Measurements from ENCODE around the gene SINHCAF.

- TF ChIP-seq, protein P1, sequence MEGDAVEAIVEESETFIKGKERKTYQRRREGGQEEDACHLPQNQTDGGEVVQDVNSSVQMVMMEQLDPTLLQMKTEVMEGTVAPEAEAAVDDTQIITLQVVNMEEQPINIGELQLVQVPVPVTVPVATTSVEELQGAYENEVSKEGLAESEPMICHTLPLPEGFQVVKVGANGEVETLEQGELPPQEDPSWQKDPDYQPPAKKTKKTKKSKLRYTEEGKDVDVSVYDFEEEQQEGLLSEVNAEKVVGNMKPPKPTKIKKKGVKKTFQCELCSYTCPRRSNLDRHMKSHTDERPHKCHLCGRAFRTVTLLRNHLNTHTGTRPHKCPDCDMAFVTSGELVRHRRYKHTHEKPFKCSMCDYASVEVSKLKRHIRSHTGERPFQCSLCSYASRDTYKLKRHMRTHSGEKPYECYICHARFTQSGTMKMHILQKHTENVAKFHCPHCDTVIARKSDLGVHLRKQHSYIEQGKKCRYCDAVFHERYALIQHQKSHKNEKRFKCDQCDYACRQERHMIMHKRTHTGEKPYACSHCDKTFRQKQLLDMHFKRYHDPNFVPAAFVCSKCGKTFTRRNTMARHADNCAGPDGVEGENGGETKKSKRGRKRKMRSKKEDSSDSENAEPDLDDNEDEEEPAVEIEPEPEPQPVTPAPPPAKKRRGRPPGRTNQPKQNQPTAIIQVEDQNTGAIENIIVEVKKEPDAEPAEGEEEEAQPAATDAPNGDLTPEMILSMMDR (conservative IDR thresholded peaks at IDR 0.05; ENCODE audit: low read depth in 2 of 2) = no peak
- TF ChIP-seq, protein P2, sequence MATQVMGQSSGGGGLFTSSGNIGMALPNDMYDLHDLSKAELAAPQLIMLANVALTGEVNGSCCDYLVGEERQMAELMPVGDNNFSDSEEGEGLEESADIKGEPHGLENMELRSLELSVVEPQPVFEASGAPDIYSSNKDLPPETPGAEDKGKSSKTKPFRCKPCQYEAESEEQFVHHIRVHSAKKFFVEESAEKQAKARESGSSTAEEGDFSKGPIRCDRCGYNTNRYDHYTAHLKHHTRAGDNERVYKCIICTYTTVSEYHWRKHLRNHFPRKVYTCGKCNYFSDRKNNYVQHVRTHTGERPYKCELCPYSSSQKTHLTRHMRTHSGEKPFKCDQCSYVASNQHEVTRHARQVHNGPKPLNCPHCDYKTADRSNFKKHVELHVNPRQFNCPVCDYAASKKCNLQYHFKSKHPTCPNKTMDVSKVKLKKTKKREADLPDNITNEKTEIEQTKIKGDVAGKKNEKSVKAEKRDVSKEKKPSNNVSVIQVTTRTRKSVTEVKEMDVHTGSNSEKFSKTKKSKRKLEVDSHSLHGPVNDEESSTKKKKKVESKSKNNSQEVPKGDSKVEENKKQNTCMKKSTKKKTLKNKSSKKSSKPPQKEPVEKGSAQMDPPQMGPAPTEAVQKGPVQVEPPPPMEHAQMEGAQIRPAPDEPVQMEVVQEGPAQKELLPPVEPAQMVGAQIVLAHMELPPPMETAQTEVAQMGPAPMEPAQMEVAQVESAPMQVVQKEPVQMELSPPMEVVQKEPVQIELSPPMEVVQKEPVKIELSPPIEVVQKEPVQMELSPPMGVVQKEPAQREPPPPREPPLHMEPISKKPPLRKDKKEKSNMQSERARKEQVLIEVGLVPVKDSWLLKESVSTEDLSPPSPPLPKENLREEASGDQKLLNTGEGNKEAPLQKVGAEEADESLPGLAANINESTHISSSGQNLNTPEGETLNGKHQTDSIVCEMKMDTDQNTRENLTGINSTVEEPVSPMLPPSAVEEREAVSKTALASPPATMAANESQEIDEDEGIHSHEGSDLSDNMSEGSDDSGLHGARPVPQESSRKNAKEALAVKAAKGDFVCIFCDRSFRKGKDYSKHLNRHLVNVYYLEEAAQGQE (IDR thresholded peaks at IDR 0.05; ENCODE audit: unreplicated experiment) = no peak
- TF ChIP-seq POLR2AphosphoS5 (IDR thresholded peaks at IDR 0.05; ENCODE audit: low read depth) (no peak), JUNB (IDR thresholded peaks at IDR 0.05; ENCODE audit: unreplicated experiment) (no peak), EZH2 (IDR thresholded peaks at IDR 0.05; ENCODE audit: low read depth, unreplicated experiment) (no peak), CREB1 (CRISPR knock-in tag; IDR thresholded peaks at IDR 0.05; ENCODE audit: low read depth) (no peak), EZH2phosphoT487 (IDR thresholded peaks at IDR 0.05; ENCODE audit: unreplicated experiment) (no peak), ZNF114 (CRISPR knock-in tag; IDR thresholded peaks at IDR 0.05) (no peak), ETS1 (IDR thresholded peaks at IDR 0.05) (no peak), NANOG (IDR thresholded peaks at IDR 0.05; ENCODE audit: borderline replicate concordance) (no peak)
Measured at GRCh38 chr12:31342286-31342685, 16.3 kb upstream of the SINHCAF start.
